AG08395 (cell line): ENCODE measurements around the gene SP6.

Experiments
- DNase-seq: peaks from one replicate; pipeline ENCODE4 v3.0.0; 2012; ENCODE audit warnings: mixed read lengths, low spot score

The SP6 gene

DNA sequence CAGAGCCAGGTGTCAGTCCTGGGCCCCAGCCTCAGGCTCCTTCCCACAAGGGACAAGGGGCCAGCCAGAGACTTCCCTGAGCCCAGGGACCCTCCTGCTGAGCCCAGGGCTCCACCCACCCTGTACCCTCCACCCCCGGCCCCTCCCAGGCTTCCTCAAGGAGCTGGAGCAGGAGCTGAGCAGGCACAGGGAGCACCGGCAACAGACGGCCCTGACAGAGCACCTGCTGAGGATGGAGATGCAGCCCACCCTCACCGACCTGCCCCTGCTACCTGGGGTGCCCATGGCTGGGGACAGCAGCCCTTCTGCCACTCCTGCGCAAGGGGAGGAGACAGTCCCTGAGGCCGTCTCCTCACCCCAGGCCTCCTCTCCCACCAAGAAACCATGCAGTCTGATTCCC lies 14.4 kb downstream of the SP6 start:
- no peak for DNase-seq

DNA sequence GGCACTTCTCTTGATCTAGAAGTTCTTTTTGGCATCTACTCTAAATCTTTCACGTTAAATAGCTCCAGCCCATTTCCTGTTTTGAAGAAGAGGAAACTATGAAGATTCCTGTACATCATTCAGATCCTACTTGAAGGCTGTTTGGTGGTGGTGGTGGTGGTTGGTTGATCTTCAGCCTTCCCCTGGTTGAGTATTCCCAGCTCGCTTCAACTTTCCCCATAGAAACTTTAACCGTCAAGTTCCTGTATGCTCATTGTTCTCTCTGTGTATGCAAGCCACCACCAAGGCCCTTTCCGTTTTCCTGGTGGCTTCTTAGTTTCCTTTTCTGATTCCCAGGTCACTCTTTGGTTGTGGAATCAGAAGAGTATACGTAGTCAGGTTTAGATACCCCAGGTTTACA lies 16.2 kb downstream of the SP6 start:
- DNase-seq = no peak

DNA sequence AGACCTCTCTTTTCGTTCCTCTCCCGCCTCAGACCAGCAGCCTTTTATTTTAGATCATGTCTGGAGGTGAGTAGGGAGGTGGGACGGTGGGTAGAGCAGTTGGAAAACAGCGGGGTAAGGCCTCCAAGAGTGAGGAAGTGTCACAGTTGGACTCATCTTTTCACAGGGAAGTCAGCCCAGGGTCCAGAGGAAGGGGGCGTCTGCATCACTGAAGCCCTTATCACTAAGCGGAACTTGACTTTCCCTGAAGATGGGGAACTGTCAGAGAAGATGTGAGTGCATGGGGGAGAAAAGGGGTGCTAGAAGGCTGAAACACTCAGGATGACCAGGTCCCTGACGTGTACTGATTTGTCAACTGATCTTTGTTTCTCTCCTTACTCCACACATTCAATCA lies 19.0 kb downstream of the SP6 start:
- DNase-seq = no peak

- DNase-seq = peak; percentile 100
Observed at GRCh38 chr17:47831003-47831933, 19.7 kb downstream of the SP6 start, which contains the start of the genes LRRC46 and MRPL10. Gene LRRC46, plus strand, starts transcription at chr17:47831670. Its CDS starts 320 bp downstream, at chr17:47831990. Gene MRPL10, minus strand, starts transcription at chr17:47831541. Its CDS starts 30 bp downstream, at chr17:47831511.

- DNase-seq = no peak
Observed at GRCh38 chr17:47830396-47831002, 20.5 kb downstream of the SP6 start.

DNA sequence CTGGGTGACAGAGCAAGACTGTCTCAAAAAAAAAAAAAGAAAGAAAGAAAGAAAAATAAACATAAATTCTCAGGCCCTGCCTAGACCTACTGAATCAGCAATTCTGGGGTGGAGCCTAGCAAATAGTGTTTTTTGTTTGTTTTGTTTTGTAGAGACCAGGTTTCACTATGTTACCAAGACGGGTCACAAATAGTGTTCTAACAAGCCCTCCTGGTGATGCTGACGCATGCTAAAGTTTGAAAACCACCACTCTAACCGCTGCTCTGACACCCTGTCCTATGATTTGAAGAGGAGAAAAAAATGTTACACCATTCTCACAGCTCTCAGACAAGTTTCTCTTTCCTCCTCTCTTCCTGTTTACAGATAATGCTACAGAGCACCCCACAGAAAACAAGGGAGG lies 21.1 kb downstream of the SP6 start:
- no peak for DNase-seq

- DNase-seq = no peak
Observed at GRCh38 chr17:47823519-47823918, 27.4 kb downstream of the SP6 start.

DNA sequence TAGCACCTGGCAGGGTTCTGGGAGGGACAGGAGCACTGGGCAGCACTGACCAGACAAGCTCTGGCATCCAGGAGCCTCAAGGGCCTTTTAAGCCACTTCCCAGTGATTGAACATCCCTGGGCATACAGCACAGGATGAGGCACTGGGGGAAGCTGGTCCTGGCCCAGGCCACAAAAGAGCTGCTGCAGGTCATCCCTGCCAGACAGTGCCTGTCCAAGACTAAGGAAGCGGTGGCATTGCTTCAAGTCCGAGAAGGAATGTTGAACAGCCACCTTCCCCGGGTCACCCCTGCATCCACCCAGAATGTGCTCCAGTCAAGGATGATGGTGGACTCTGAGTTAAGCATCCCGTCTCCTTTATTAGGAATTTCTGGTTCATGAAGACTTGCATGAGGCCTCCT lies 28.2 kb downstream of the SP6 start:
- no peak for DNase-seq

DNA sequence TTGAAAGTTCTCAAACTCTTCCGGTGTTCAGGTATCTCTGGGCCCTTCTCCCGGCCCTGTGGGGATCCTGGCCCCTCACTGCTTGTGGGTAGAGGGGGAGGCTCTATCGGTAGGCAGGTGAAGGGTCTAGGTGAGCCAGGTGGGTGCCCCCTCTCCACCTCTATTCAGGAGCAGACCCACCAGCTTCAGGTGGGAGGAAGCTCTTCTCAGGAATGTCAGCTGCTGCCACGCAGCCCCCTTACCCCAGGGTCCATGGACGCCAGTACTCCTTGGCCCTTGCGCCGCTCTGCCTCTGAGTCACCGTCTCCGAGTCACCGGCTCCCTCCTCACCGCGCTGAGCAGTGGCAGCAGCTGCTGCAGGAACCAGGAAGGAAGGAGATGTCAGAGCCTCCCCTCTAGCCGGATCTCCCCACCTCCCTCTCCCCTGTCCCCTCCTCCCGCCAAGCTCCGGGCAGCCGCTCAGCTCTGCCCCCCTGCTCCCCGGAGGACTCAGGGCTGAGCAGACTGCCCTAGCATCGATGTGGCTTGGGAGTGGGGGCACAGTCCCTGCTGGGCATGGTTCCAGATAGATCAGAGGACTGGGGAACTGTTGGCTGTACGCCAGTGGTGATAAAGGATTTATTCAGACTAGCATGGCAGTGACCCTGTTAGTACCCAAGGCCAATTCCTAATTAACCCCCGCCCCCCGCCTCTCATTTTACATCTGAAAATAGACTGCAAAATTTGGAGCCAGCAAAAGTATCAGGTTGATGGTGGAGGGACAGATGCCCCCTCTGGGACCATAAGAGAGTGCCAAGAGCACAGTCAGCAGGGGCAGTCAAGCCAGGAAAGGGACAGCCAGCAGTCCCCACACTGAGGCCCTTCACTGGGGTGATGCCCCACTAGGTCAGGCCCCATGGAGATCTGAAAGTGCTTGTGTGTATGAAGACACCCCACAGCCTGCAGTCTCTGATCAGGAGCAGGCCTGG lies 29.3 kb downstream of the SP6 start, which contains the start of gene OSBPL7:
OSBPL7 (minus strand) TSS at position 371 of the 968 bp plus-strand sequence. CDS start 1,516 bp downstream, outside the sequence.
- DNase-seq = peak; percentile 87

GRCh38 chr17:47821031-47821423 lies 29.9 kb downstream of the SP6 start:
- no peak for DNase-seq

GRCh38 chr17:47820033-47820789 lies 30.8 kb downstream of the SP6 start:
- DNase-seq = no peak

- no peak for DNase-seq
Observed at GRCh38 chr17:47819475-47819874, 31.5 kb downstream of the SP6 start.

DNA sequence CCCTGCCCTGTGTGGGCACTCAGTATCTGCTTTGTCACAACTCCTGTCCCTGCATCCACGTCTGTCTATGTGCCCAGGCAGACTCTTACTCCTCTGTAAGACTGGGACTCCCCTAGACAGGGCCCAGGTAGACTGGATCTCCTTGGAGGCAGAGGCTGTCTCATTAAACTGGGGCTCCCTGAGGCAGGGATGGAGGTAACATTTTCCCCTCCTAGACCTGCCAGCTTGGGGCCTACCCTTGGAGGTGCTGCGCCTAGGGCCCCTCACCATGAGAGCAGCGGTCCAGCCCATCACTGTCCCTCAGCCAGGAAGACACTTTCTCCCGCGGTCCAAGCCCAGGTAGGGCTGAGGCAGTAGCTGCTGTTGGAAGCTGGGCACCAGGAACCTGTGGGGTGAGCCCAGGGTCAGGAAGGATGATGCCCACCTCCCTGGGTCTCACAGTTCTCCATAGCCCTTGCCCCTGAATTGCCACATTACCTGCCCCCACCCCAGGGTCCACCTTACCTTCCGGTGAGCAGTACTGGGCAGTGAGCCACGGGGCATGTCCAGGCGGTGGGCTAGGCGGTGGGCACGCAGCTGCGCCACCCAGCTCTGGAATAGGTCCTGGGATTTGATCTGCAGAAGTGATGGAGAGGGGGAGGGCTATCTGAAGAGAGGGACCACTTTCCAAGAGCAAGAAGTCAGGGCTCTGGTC lies 32.8 kb downstream of the SP6 start:
- no peak for DNase-seq

GRCh38 chr17:47816947-47817346 lies 34.0 kb downstream of the SP6 start:
- no peak for DNase-seq

GRCh38 chr17:47816111-47816735 lies 34.7 kb downstream of the SP6 start:
- DNase-seq = no peak

DNA sequence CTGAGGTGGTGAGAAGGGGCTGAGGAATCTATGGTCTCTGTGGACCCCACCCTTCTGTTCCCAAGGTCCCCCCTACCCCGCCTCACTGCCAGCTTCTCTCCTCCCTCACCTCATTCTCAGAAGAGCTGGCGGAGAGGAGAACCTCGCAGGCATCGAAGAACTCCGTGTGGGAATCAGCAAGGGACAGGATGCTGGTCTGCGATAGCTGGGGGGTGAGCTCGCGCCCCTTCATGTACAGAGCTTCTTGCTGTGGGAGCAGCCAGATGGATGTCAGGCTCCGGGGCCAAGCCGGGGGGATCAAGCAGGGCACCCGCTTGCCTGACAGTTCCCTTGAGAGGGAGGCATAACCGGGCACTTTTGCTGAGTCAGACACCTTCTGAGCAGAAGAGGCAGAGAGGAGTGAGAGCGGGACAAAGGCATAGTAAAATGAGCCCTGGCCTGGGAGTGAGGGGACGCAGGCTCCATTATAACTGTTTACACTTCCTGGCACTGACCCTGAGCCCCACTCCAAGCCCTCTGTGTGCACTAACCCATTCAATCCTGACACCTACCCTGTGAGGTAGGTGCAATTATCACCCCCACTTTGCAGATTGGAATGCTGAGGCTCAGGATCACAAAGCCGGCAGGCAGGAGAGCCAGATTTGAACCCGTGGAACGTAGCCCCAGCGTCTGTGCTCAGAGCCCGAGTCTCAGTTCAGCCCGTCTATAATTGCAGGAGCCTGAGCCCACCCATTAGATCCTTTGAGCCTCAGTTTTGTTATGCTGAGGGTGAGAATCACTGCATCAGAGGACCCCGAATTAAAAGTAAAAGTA lies 35.7 kb downstream of the SP6 start:
- no peak for DNase-seq

DNA sequence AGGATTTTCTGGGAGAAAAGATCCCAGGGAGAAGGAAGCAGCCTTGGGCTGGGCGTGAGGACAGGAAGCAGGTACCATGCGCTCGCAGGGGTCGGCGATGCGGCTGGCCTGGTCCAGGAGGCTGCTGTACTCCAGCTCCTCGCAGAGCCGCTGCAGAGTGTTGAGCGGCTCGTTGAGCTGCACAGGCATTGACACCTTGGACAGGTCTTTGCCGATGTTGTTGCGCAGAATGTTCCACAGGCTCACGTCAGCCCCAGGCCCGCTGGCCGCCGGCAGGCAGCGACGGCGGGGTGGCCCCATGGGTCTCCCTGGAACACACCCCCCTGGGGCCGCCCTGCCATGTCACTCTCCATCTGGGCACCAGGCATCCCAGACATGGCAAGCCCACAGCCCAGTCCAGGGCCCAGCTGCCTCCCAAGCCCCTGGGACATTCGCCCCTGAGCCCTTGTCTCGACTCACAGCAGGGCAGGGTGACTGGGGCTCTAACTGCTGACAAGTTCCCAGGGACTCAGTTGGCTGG lies 37.4 kb downstream of the SP6 start:
- DNase-seq = no peak

- DNase-seq = no peak
Observed at GRCh38 chr17:47813077-47813476, 37.9 kb downstream of the SP6 start.
